HepG2 (cell line): ENCODE measurements around the gene ERICH6. TPM values are rescaled to one million over a fixed set of nuclear protein-coding genes. Genes with fewer than 3 reads are reported as not detected.
A peak's percentile ranks its signal among the peaks of the same experiment; 100 is the strongest.

Source experiments
- ATF6 ChIP-seq: sonication (generic); formaldehyde crosslinking; conservative IDR thresholded peaks from 2 replicates; pipeline ENCODE4 v1.4.0; 2020; ENCODE audit warnings: missing genetic modification reagents
- ELK4 ChIP-seq: sonication (generic); formaldehyde crosslinking; IDR thresholded peaks from 2 replicates; pipeline ENCODE4 v1.9.0; 2021; ENCODE audit warnings: missing genetic modification reagents, borderline replicate concordance
- HOXA3 ChIP-seq: sonication (generic); formaldehyde crosslinking; IDR thresholded peaks from 2 replicates; pipeline ENCODE4 v1.5.0; 2020; ENCODE audit warnings: missing genetic modification reagents
- KLF11 ChIP-seq: IDR thresholded peaks from 2 replicates; pipeline ENCODE4 v1.6.1; 2016; ENCODE audit warnings: missing compliant biosample characterization
- NPAS2 ChIP-seq: sonication (generic); formaldehyde crosslinking; IDR thresholded peaks from 2 replicates; pipeline ENCODE4 v1.8.0; 2022; ENCODE audit warnings: mild to moderate bottlenecking, missing genetic modification reagents, borderline replicate concordance
- ZBTB40 ChIP-seq, 2 experiments: fragments of 450-650 bp in 1 of 2; sonication (generic) in 1 of 2; formaldehyde crosslinking in 1 of 2; IDR thresholded peaks; 2 replicates each; pipeline versions ENCODE4 v1.6.1 to v1.8.0; 2016 to 2022; ENCODE audit warnings: antibody characterized with exemption in 1 of 2, mild to moderate bottlenecking in 1 of 2, missing genetic modification reagents in 1 of 2
- ZNF550 ChIP-seq: sonication (generic); formaldehyde crosslinking; IDR thresholded peaks from 2 replicates; pipeline ENCODE4 v1.4.0; 2020; ENCODE audit warnings: mild to moderate bottlenecking, missing genetic modification reagents, borderline replicate concordance
- ZNF687 ChIP-seq: sonication (generic); formaldehyde crosslinking; IDR thresholded peaks from 2 replicates; pipeline ENCODE4 v1.5.1; 2020; ENCODE audit warnings: mild to moderate bottlenecking, missing genetic modification reagents, moderate library complexity
- polyA plus RNA-seq, 8 experiments: library from polyadenylated mRNA; depleted of rRNA in 3 of 8; stranded (reverse) in 7 of 8; unstranded in 1 of 8; fragments of >200 nt; fragmentation: Illumina TruSeq in 4 of 8; extraction: Trizol in 4 of 8; gene quantifications; 2 replicates each; pipeline versions ENCODE4 v1.2.1 to v1.2.3, GENCODE V29; 2011 to 2016; ENCODE audit warnings: low read depth in 4 of 8, missing spikeins in 1 of 8, mixed read lengths in 1 of 8; ENCODE audit not compliant: insufficient read depth in 1 of 8
- total RNA-seq, 5 experiments: library from RNA; depleted of rRNA; stranded (reverse); fragments of >200 nt; fragmentation: Illumina TruSeq; extraction: Trizol; gene quantifications; 2 replicates each; pipeline ENCODE4 v1.2.3, GENCODE V29; 2016; ENCODE audit warnings: low read depth in 1 of 5

ERICH6 gene
- total and polyA plus RNA-seq, 2 of the 13 experiments (the other 11 are each of a cell fraction or from before 2014, with no cell fraction given): 0.03 TPM; not detected in 1

GRCh38 chr3:150733373-150733935 lies 29.7 kb upstream of the ERICH6 start (continued):
- TF ChIP-seq ZBTB40 (IDR thresholded peaks at IDR 0.05) (no peak), ZBTB40 (CRISPR knock-in tag; IDR thresholded peaks at IDR 0.05) (no peak), KLF11 (no peak), ATF6 (CRISPR knock-in tag) (no peak), ELK4 (no peak), ZNF687 (CRISPR knock-in tag) (peak; percentile 27; the same call in 1 of the 2 replicates), NPAS2 (no peak), HOXA3 (CRISPR knock-in tag) (peak; percentile 55), ZNF550 (CRISPR knock-in tag) (no peak)
